C4-2B (cell line): ENCODE measurements around the gene SUFU.

ENCODE experiments used
- CTCF ChIP-seq: fragments of 450-650 bp; conservative IDR thresholded peaks from 2 replicates; pipeline ENCODE4 v1.5.1; 2017; ENCODE audit warnings: mild to moderate bottlenecking
- ZFX ChIP-seq: fragments of 450-650 bp; IDR thresholded peaks from 2 replicates; pipeline ENCODE4 v1.6.1; 2017

- no peak for TF ChIP-seq CTCF
- TF ChIP-seq ZFX = no peak
Observed at GRCh38 chr10:102460836-102461186, 43.0 kb upstream of the SUFU start.
